Measurements from ENCODE around the gene CDC42SE2.

The CDC42SE2 gene

DNA sequence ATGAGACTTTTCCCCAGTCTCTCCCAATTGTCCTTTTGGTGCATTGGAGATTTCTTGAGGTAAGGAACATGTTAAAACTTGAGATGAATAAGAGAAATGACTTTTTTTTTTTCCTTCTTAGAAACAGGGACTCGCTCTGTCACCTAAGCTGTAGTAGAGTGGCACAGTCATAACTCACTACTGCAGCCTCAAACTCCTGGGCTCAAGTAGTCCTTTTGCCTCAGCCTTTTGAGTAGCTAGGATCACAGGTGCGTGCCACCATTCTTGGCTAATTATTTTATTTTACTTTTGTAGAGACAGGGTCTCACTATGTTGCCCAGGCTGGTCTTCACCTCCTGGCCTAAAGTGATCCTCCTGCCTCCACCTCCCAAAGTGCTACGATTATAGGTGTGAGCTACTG, 25.9 kb downstream of the CDC42SE2 start:
- DNase-seq (ENCODE audit: low read depth), result no peak
- TF ChIP-seq, protein P1, sequence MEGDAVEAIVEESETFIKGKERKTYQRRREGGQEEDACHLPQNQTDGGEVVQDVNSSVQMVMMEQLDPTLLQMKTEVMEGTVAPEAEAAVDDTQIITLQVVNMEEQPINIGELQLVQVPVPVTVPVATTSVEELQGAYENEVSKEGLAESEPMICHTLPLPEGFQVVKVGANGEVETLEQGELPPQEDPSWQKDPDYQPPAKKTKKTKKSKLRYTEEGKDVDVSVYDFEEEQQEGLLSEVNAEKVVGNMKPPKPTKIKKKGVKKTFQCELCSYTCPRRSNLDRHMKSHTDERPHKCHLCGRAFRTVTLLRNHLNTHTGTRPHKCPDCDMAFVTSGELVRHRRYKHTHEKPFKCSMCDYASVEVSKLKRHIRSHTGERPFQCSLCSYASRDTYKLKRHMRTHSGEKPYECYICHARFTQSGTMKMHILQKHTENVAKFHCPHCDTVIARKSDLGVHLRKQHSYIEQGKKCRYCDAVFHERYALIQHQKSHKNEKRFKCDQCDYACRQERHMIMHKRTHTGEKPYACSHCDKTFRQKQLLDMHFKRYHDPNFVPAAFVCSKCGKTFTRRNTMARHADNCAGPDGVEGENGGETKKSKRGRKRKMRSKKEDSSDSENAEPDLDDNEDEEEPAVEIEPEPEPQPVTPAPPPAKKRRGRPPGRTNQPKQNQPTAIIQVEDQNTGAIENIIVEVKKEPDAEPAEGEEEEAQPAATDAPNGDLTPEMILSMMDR (IDR thresholded peaks at IDR 0.05; ENCODE audit: control insufficient read depth, insufficient read depth, low read depth, low read length, missing control alignments), result no peak
- no peak overlapping the region for H3K4me3 ChIP-seq (ENCODE audit: control insufficient read depth, low read depth, low read length)

DNA sequence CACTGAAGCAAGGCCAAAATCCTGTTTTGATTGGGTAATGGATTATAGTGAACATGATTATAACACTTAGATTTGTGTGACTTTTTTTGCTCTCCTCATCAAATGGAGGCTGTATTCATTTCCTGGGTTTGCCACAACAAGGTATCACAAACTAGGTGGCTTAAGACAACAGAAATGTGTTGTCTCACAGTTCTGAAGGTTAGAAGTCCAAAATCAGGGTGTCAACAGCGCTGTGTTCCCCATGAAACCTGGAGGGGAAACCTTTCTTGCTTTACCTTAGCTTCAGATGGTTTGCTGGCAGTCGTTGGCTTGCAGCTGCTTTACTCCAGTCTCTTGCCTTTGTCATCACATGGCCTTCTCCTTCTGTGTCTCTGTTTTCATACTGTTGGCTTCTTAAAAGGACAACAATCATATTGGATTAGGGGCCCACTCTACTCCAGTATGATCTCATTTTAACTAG, 32.4 kb downstream of the CDC42SE2 start:
- DNase-seq (ENCODE audit: low read depth), result no peak
- TF ChIP-seq, protein P1 (IDR thresholded peaks at IDR 0.05; ENCODE audit: control insufficient read depth, insufficient read depth, low read depth, low read length, missing control alignments), result no peak
- H3K4me3 ChIP-seq (ENCODE audit: control insufficient read depth, low read depth, low read length), result no peak overlapping the region

DNA sequence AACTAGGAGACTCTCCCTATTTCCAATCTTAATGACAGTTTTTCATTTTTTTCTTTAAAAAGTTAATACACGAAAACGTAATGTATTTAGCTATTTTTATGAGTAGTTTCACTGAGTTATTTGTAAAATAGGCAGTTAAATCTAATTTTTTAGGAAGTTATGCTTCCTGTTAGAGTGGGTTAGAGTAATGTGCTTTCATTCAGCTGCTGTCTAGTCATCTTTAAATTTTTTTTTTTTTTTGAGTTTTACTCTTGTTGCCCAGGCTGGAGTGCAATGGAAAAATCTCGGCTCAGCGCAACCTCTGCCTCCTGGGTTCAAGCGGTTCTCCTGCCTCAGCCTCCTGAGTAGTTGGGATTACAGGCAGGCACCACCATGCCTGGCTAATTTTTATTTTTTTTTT, 34.0 kb downstream of the CDC42SE2 start:
- H3K4me3 ChIP-seq (ENCODE audit: control insufficient read depth, low read depth, low read length), result no peak overlapping the region
- DNase-seq (ENCODE audit: low read depth), result no peak
- TF ChIP-seq, protein P1 (IDR thresholded peaks at IDR 0.05; ENCODE audit: control insufficient read depth, insufficient read depth, low read depth, low read length, missing control alignments), result no peak

DNA sequence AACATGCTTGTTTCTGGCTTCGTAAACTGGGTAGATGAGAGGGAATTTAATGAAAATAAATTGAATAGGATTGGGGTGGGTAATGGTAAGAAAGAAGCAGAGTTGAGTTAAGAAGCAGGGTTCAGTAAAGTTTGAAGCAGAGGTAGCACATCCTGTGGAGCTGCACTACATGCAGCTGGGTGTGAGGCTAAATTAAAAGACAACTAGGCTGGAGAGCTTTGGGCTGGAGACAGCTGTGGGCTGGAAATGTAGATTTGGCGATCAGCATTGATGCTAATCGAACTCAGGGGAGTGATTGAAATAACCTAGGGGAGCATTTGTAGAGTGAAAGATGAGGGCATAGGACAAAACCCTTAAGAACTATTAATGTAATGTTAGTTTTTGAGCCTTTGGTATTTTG, 35.6 kb downstream of the CDC42SE2 start:
- DNase-seq (ENCODE audit: low read depth), result no peak
- TF ChIP-seq, protein P1 (IDR thresholded peaks at IDR 0.05; ENCODE audit: control insufficient read depth, insufficient read depth, low read depth, low read length, missing control alignments), result no peak

DNA sequence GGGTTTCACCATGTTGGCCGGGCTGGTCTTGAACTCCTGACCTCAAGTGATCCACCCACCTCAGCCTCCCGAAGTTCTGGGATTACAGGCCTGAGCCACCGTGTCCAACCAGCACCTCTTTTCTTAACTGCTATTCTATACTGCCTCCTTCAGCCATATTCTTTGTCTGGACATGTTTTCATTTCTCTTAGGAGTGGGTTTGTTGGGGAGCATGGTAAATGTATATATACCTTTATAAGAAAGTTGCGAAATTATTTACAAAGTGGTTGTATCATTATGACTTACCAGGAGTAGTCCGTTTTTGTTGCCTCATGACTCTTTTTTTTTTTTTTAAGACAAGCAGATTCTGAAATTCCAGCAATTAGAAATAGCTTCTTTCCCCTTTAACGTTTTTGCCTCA, 38.7 kb downstream of the CDC42SE2 start:
- no peak for DNase-seq (ENCODE audit: low read depth)
- TF ChIP-seq, protein P1 (IDR thresholded peaks at IDR 0.05; ENCODE audit: control insufficient read depth, insufficient read depth, low read depth, low read length, missing control alignments), result no peak
- H3K4me3 ChIP-seq (ENCODE audit: control insufficient read depth, low read depth, low read length), result no peak overlapping the region

More for the DNA sequence above, 35.6 kb downstream of the CDC42SE2 start:
- H3K4me3 ChIP-seq (ENCODE audit: control insufficient read depth, low read depth, low read length), result no peak overlapping the region

- TF ChIP-seq, protein P1 (IDR thresholded peaks at IDR 0.05; ENCODE audit: control insufficient read depth, insufficient read depth, low read depth, low read length, missing control alignments), result no peak
- peak; percentile 47 for DNase-seq (ENCODE audit: low read depth)
- no peak overlapping the region for H3K4me3 ChIP-seq (ENCODE audit: control insufficient read depth, low read depth, low read length)
These were observed 39.7 kb downstream of the CDC42SE2 start for GRCh38 chr5:131303537-131303936.

GRCh38 chr5:131304414-131304813, 40.6 kb downstream of the CDC42SE2 start:
- DNase-seq (ENCODE audit: low read depth), result no peak
- TF ChIP-seq, protein P1 (IDR thresholded peaks at IDR 0.05; ENCODE audit: control insufficient read depth, insufficient read depth, low read depth, low read length, missing control alignments), result no peak
- no peak overlapping the region for H3K4me3 ChIP-seq (ENCODE audit: control insufficient read depth, low read depth, low read length)

Measured in AG09309 (cell line).